Erythroblast (primary cell): ENCODE results near the gene ZNF585A.

ENCODE experiments used
- GATA1 ChIP-seq: IDR thresholded peaks from 2 replicates; pipeline ENCODE4 v1.6.1; 2011; ENCODE audit warnings: low read depth, mild to moderate bottlenecking, control low read depth, low read length, moderate library complexity
- POLR2A ChIP-seq: IDR thresholded peaks from 2 replicates; pipeline ENCODE4 v1.6.1; 2011; ENCODE audit warnings: mild to moderate bottlenecking, low read length

GRCh38 chr19:37197768-37198167, 25.3 kb upstream of the ZNF585A start:
- TF ChIP-seq POLR2A = no peak
- no peak for TF ChIP-seq GATA1
